ENCODE data around the gene HMGCR.

GRCh38 chr5:75363726-75364495, 26.9 kb downstream of the HMGCR start:
- TF ChIP-seq POLR2A (IDR thresholded peaks at IDR 0.05) (no peak), CTCF (IDR thresholded peaks at IDR 0.05) (no peak)

All from ovary (tissue), 3 donors.